ENCODE data around the gene PRICKLE4. TPM values are rescaled to one million over a fixed set of nuclear protein-coding genes. Genes with fewer than 3 reads are reported as not detected.
"Not testable (repeated sequence)": the region's sequence is repeated elsewhere in the genome, so short reads cannot be mapped to it uniquely, and the experiment has no call there.

The PRICKLE4 gene
- polyA plus RNA-seq, 5 donors = 6.1 to 20.5 (median 11.2) TPM

- no peak for DNase-seq
These were observed 36.3 kb upstream of the PRICKLE4 start for GRCh38 chr6:41744236-41744787.

GRCh38 chr6:41746107-41746506 lies 34.5 kb upstream of the PRICKLE4 start:
- DNase-seq = no peak

- DNase-seq = no peak
These were observed 33.1 kb upstream of the PRICKLE4 start, which contains the start of gene PGC for GRCh38 chr6:41747256-41748101. Gene PGC (minus strand): TSS chr6:41747397. CDS start chr6:41747334, 63 bp downstream.

- DNase-seq = no peak
These were observed 32.5 kb upstream of the PRICKLE4 start for GRCh38 chr6:41748102-41748477.

- no peak for DNase-seq
These were observed 32.0 kb upstream of the PRICKLE4 start for GRCh38 chr6:41748542-41748941.

GRCh38 chr6:41750374-41750773 lies 30.2 kb upstream of the PRICKLE4 start:
- no peak for DNase-seq

- no peak for DNase-seq
These were observed 24.7 kb upstream of the PRICKLE4 start for GRCh38 chr6:41755895-41756294.

- no peak for DNase-seq
These were observed 24.2 kb upstream of the PRICKLE4 start for GRCh38 chr6:41756354-41756753.

GRCh38 chr6:41757271-41757670 lies 23.3 kb upstream of the PRICKLE4 start:
- DNase-seq = no peak

- DNase-seq = no peak
These were observed 22.5 kb upstream of the PRICKLE4 start for GRCh38 chr6:41757931-41758640.

- no peak for DNase-seq
These were observed 21.9 kb upstream of the PRICKLE4 start for GRCh38 chr6:41758641-41759035.

- DNase-seq = no peak
These were observed 21.3 kb upstream of the PRICKLE4 start for GRCh38 chr6:41759106-41759904.

- DNase-seq = no peak
These were observed 20.5 kb upstream of the PRICKLE4 start for GRCh38 chr6:41759905-41760579.

GRCh38 chr6:41763470-41763869 lies 17.1 kb upstream of the PRICKLE4 start:
- no peak for DNase-seq

GRCh38 chr6:41766043-41766664 lies 14.4 kb upstream of the PRICKLE4 start:
- DNase-seq = not testable (repeated sequence)

GRCh38 chr6:41767112-41767833 lies 13.3 kb upstream of the PRICKLE4 start:
- peak; percentile 86 to 89 for DNase-seq

GRCh38 chr6:41768545-41769308 lies 11.9 kb upstream of the PRICKLE4 start:
- DNase-seq = no peak

GRCh38 chr6:41769376-41769775 lies 11.2 kb upstream of the PRICKLE4 start:
- no peak for DNase-seq

- DNase-seq = no peak
These were observed 10.1 kb upstream of the PRICKLE4 start for GRCh38 chr6:41770381-41771057.
